H1 (cell line): ENCODE results near the gene FSIP1. TPM values are rescaled to one million over a fixed set of nuclear protein-coding genes. Genes with fewer than 3 reads are reported as not detected.
A peak's percentile ranks its signal among the peaks of the same experiment; 100 is the strongest.

Experiments
- CTCF ChIA-PET: fragments of 300-600 bp; sonication (Branson Sonifier 250); formaldehyde crosslinking; loops from one replicate; lab custom pipeline; 2021; ENCODE audit not compliant: partially characterized antibody; lab: Charles Lee
- POLR2A ChIA-PET: fragments of 300-600 bp; sonication (Branson Sonifier 250); formaldehyde crosslinking; loops from one replicate; lab custom pipeline; 2021; ENCODE audit warnings: inconsistent platforms; ENCODE audit not compliant: partially characterized antibody; lab: Charles Lee
- DNase-seq, 2 experiments: peaks; one replicate each; pipeline versions ENCODE4 v3.0.0 to v3.0.0-alpha.2; 2010 to 2022; ENCODE audit warnings: low spot score in 2 of 2, low read depth in 1 of 2, mixed read lengths in 1 of 2
- FAIRE-seq: peaks from 2 replicates; lab custom pipeline; 2011; peaks lifted over from hg19 to GRCh38; lab: Jason Lieb, UNC
- H2AFZ ChIP-seq: 2 replicates; pipeline ENCODE4 v1.8.1; 2012; ENCODE audit warnings: low read length, inconsistent platforms
- H2AK5ac ChIP-seq: 2 replicates; pipeline ENCODE4 v1.6.1; 2013; ENCODE audit warnings: low read depth, low read length
- H2BK120ac ChIP-seq: replicated peaks from 2 replicates; pipeline ENCODE3; 2013; ENCODE audit warnings: low read depth, low read length, inconsistent platforms
- H2BK12ac ChIP-seq: 2 replicates; pipeline ENCODE4 v1.6.1; 2013; ENCODE audit warnings: low read depth, low read length
- H2BK15ac ChIP-seq: 2 replicates; pipeline ENCODE4 v1.6.1; 2013; ENCODE audit warnings: low read length
- H2BK20ac ChIP-seq: 2 replicates; pipeline ENCODE4 v1.6.1; 2013; ENCODE audit warnings: low read length
- H2BK5ac ChIP-seq: 2 replicates; pipeline ENCODE4 v1.6.1; 2013; ENCODE audit warnings: low read depth, low read length
- H3K14ac ChIP-seq: 2 replicates; pipeline ENCODE4 v1.6.1; 2013; ENCODE audit warnings: inconsistent platforms; ENCODE audit not compliant: insufficient read length
- H3K18ac ChIP-seq: 2 replicates; pipeline ENCODE4 v1.6.1; 2013; ENCODE audit warnings: low read length; ENCODE audit errors: extremely low read depth
- H3K23ac ChIP-seq: 2 replicates; pipeline ENCODE4 v1.6.1; 2013; ENCODE audit warnings: inconsistent platforms; ENCODE audit not compliant: insufficient read length
- H3K23me2 ChIP-seq: 2 replicates; pipeline ENCODE4 v1.6.1; 2013; ENCODE audit warnings: low read depth, low read length
- H3K27ac ChIP-seq: 2 replicates; pipeline ENCODE4 v1.6.1; 2011; ENCODE audit warnings: low read depth, low read length, inconsistent platforms
- H3K27me3 ChIP-seq, 4 experiments: replicated peaks in 1 of 4; 1 replicate in 1 of 4; 2 replicates in 3 of 4; pipeline versions ENCODE4 v1.6.1 to v1.8.1; 2011 to 2013; ENCODE audit warnings: low read length in 3 of 4, mild to moderate bottlenecking in 3 of 4, inconsistent platforms in 2 of 4, mixed read lengths in 2 of 4, moderate library complexity in 1 of 4; ENCODE audit not compliant: control insufficient read depth in 3 of 4, insufficient read depth in 3 of 4; ENCODE audit errors: extremely low read depth in 1 of 4
- H3K36me3 ChIP-seq, 4 experiments: 2 replicates each; pipeline versions ENCODE4 v1.6.1 to v1.8.1; 2011 to 2013; ENCODE audit warnings: mild to moderate bottlenecking in 4 of 4, low read length in 3 of 4, moderate library complexity in 2 of 4, control low read depth in 1 of 4, inconsistent platforms in 1 of 4; ENCODE audit not compliant: insufficient read depth in 4 of 4, control insufficient read depth in 2 of 4
- H3K4ac ChIP-seq: replicated peaks from 2 replicates; pipeline ENCODE3; 2013; ENCODE audit warnings: low read length, low read depth, mixed read lengths, inconsistent platforms; ENCODE audit not compliant: insufficient read length
- H3K4me1 ChIP-seq, 4 experiments: replicated peaks in 1 of 4; 1 replicate in 1 of 4; 2 replicates in 3 of 4; pipeline versions ENCODE4 v1.6.1 to v1.8.1; 2011 to 2013; ENCODE audit warnings: low read length in 3 of 4, inconsistent platforms in 2 of 4, mixed read lengths in 1 of 4; ENCODE audit not compliant: insufficient read depth in 4 of 4, control insufficient read depth in 3 of 4
- H3K4me2 ChIP-seq, 2 experiments: 2 replicates each; pipeline versions ENCODE4 v1.6.1 to v1.8.1; 2011 to 2013; ENCODE audit warnings: low read depth in 2 of 2, low read length in 2 of 2, control low read depth in 1 of 2, inconsistent platforms in 1 of 2, mild to moderate bottlenecking in 1 of 2; ENCODE audit not compliant: insufficient read depth in 1 of 2
- H3K4me3 ChIP-seq, 4 experiments: fragments of 200-600, 300-600 bp in 1 of 4; sonication (generic), shearing (Covaris generic), sonication (Bioruptor Twin) in 1 of 4; 2 replicates each; pipeline versions ENCODE4 v1.5.1 to v1.8.1; 2011 to 2016; ENCODE audit warnings: low read length in 4 of 4, low read depth in 3 of 4, control low read depth in 2 of 4, inconsistent platforms in 2 of 4, mild to moderate bottlenecking in 2 of 4, mixed read lengths in 1 of 4, moderate library complexity in 1 of 4; ENCODE audit not compliant: insufficient read depth in 2 of 4; ENCODE audit errors: extremely low read depth in 1 of 4
- H3K56ac ChIP-seq: replicated peaks from 2 replicates; pipeline ENCODE3; 2013; ENCODE audit warnings: low read depth, mild to moderate bottlenecking, mixed read lengths, low read length, inconsistent platforms; ENCODE audit not compliant: insufficient read length
- H3K79me1 ChIP-seq: 2 replicates; pipeline ENCODE4 v1.6.1; 2013; ENCODE audit warnings: low read depth, low read length, control low read depth
- H3K79me2 ChIP-seq, 2 experiments: 2 replicates each; pipeline versions ENCODE4 v1.6.1 to v1.8.1; 2012 to 2013; ENCODE audit warnings: low read length in 2 of 2, mild to moderate bottlenecking in 2 of 2, inconsistent platforms in 1 of 2; ENCODE audit not compliant: insufficient read depth in 2 of 2, control insufficient read depth in 1 of 2
- H3K9ac ChIP-seq, 4 experiments: replicated peaks in 1 of 4; 1 replicate in 1 of 4; 2 replicates in 3 of 4; pipeline versions ENCODE4 v1.6.1 to v1.8.1; 2011 to 2013; ENCODE audit warnings: low read depth in 3 of 4, low read length in 3 of 4, control low read depth in 2 of 4, mild to moderate bottlenecking in 2 of 4, moderate library complexity in 2 of 4, inconsistent platforms in 1 of 4; ENCODE audit errors: extremely low read depth in 1 of 4
- H3K9me3 ChIP-seq, 2 experiments: 2 replicates each; pipeline versions ENCODE4 v1.6.1 to v1.8.1; 2012 to 2013; ENCODE audit warnings: mild to moderate bottlenecking in 2 of 2, moderate library complexity in 2 of 2, control low read depth in 1 of 2, inconsistent platforms in 1 of 2, low read depth in 1 of 2, low read length in 1 of 2, mixed read lengths in 1 of 2; ENCODE audit not compliant: insufficient read depth in 2 of 2
- H4K20me1 ChIP-seq, 2 experiments: replicated peaks in 1 of 2; 2 replicates each; pipeline versions ENCODE3 to v1.8.1; 2011 to 2013; ENCODE audit warnings: inconsistent platforms in 2 of 2, low read length in 2 of 2, mild to moderate bottlenecking in 1 of 2; ENCODE audit not compliant: insufficient read depth in 2 of 2, control insufficient read depth in 1 of 2
- H4K5ac ChIP-seq: 2 replicates; pipeline ENCODE4 v1.6.1; 2013; ENCODE audit warnings: low read length, low read depth, mixed read lengths, inconsistent platforms; ENCODE audit not compliant: insufficient read length
- H4K8ac ChIP-seq: 2 replicates; pipeline ENCODE4 v1.8.0; 2013; ENCODE audit warnings: mild to moderate bottlenecking, moderate library complexity, low read length, inconsistent platforms; ENCODE audit not compliant: insufficient read depth; ENCODE audit errors: extremely low read depth
- H4K91ac ChIP-seq: replicated peaks from 2 replicates; pipeline ENCODE3; 2013; ENCODE audit warnings: low read length, mixed read lengths, inconsistent platforms; ENCODE audit not compliant: insufficient read length
- CTBP2 ChIP-seq: IDR thresholded peaks from 2 replicates; pipeline ENCODE4 v1.7.0; 2011; ENCODE audit warnings: borderline replicate concordance, mild to moderate bottlenecking, moderate library complexity, mixed read lengths, low read length; ENCODE audit not compliant: insufficient read depth, insufficient read length
- PHF8 ChIP-seq: fragments of 200-600 bp; sonication (generic); conservative IDR thresholded peaks from 2 replicates; pipeline ENCODE4 v1.7.1; 2012; ENCODE audit warnings: low read depth, mild to moderate bottlenecking, inconsistent platforms, low read length, moderate library complexity
- POLR2A ChIP-seq, 2 experiments: IDR thresholded peaks; 1 replicate in 1 of 2; 2 replicates in 1 of 2; pipeline ENCODE4 v1.6.1; 2011; ENCODE audit warnings: low read depth in 2 of 2, low read length in 2 of 2, mild to moderate bottlenecking in 2 of 2; ENCODE audit errors: control extremely low read depth in 1 of 2
- POLR2AphosphoS5 ChIP-seq: IDR thresholded peaks from 2 replicates; pipeline ENCODE4 v1.6.1; 2011; ENCODE audit warnings: low read depth, low read length
- TBP ChIP-seq: IDR thresholded peaks from 2 replicates; pipeline ENCODE4 v1.6.1; 2011; ENCODE audit warnings: low read depth, low read length, improper control_type of control experiment
- TEAD4 ChIP-seq: IDR thresholded peaks from 2 replicates; pipeline ENCODE4 v1.6.1; 2012; ENCODE audit warnings: low read depth, low read length, inconsistent platforms, mixed read lengths
- WGBS, 2 experiments: shearing (Covaris generic) in 1 of 2; methylation state at CpG; one replicate each; pipeline versions ENCODE4 v1.1.6 to v1.1.7; 2013 to 2015; ENCODE audit warnings: low lambda C conversion rate in 2 of 2, mixed read lengths in 2 of 2, inconsistent platforms in 1 of 2, low coverage in 1 of 2, missing lambda C conversion rate in 1 of 2; ENCODE audit not compliant: insufficient replicate concordance in 2 of 2, insufficient coverage in 1 of 2, insufficient read length in 1 of 2; ENCODE audit errors: extremely low coverage in 1 of 2, missing lambda C conversion rate in 1 of 2; 5-methylcytosine and 5-hydroxymethylcytosine counted together
- polyA plus RNA-seq, 7 experiments: library from polyadenylated mRNA; depleted of rRNA in 3 of 7; stranded (reverse) in 5 of 7; unstranded in 2 of 7; fragments of >200 nt in 5 of 7; fragments of 200-250 nt in 2 of 7; gene quantifications; 1 replicate in 5 of 7; 2 replicates in 1 of 7; 4 replicates in 1 of 7; pipeline versions ENCODE4 v1.2.1 to v1.2.3, GENCODE V29; 2011 to 2013; ENCODE audit warnings: missing spikeins in 2 of 7, mixed read lengths in 2 of 7
- total RNA-seq: library from RNA; stranded (reverse); fragmentation: NEBNext Ultra II Directional; extraction: Animal tissue kit (Norgen Biotek cat#: 25700); gene quantifications from 2 replicates; pipeline ENCODE4 v1.2.1, GENCODE V29; 2021
- TF ChIP-seq, protein P1 (sequence below): IDR thresholded peaks from 2 replicates; pipeline ENCODE4 v1.6.1; 2012; ENCODE audit warnings: low read length, inconsistent platforms

Gene FSIP1
- total and polyA plus RNA-seq, 2 of the 8 experiments (the other 6 are each of a cell fraction or from before 2014, with no cell fraction given), result 0.18 to 1.3 TPM

DNA sequence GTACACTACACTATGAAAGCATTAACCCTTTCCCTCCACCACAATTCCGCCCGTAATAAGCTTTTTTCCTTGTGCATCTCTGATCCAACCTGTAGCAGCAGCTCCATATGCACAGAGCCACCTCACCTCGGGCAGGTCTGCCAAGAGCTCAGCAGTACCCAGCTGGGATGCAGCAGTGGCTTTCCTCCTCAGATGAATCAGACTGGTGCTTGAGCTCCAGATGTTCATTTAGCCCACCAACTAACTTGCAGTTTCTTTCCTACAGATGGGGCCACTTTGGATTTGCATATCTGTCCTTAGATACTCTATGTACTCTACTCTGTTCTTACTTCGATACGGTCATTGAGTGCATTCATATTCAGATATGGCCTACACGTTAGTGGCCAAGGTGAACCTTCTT lies 14.8 kb upstream of the FSIP1 start:
- no peak overlapping the region for H2AK5ac ChIP-seq
- no peak overlapping the region for H3K18ac ChIP-seq
- no peaks in the 10 kb centered on the region; the same call in 1 of the 2 replicates for H3K79me1 ChIP-seq
- H3K27ac ChIP-seq, result no peak overlapping the region
- H4K8ac ChIP-seq, result no peak overlapping the region
- no peak for TF ChIP-seq TBP
- no peak for TF ChIP-seq TEAD4
- peak; percentile 86 for TF ChIP-seq POLR2AphosphoS5
- TF ChIP-seq PHF8, result no peak
- TF ChIP-seq, protein P1, sequence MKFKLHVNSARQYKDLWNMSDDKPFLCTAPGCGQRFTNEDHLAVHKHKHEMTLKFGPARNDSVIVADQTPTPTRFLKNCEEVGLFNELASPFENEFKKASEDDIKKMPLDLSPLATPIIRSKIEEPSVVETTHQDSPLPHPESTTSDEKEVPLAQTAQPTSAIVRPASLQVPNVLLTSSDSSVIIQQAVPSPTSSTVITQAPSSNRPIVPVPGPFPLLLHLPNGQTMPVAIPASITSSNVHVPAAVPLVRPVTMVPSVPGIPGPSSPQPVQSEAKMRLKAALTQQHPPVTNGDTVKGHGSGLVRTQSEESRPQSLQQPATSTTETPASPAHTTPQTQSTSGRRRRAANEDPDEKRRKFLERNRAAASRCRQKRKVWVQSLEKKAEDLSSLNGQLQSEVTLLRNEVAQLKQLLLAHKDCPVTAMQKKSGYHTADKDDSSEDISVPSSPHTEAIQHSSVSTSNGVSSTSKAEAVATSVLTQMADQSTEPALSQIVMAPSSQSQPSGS, result 0 out of 2 replicates have a peak, but pooled peaks have one; percentile 13
- no peak for TF ChIP-seq CTBP2
- TF ChIP-seq POLR2A (IDR thresholded peaks at IDR 0.05; ENCODE audit: control extremely low read depth in 1 of 2, low read depth in 2 of 2, low read length in 2 of 2), result peak in 1 of 2 experiments; percentile 25; a peak in 2 of 3 replicates
- H3K27me3 ChIP-seq, result no peaks in the 10 kb centered on the region
- H2BK5ac ChIP-seq, result no peak overlapping the region
- peaks cover 4 to 28% (median 20%) of the 10 kb centered on the region in 4 experiments for H3K36me3 ChIP-seq
- H4K5ac ChIP-seq, result no peak overlapping the region
- no peak overlapping the region for H3K23ac ChIP-seq
- DNase-seq (no peak), FAIRE-seq (no peak)
- H2BK12ac ChIP-seq, result no peak overlapping the region
- H2AFZ ChIP-seq, result no peak overlapping the region
- no peak overlapping the region for H3K4me2 ChIP-seq
- H3K14ac ChIP-seq, result no peak overlapping the region
- H4K91ac ChIP-seq, result no peak overlapping the region
- H3K23me2 ChIP-seq, result no peaks in the 10 kb centered on the region
- CTCF ChIA-PET, result interaction anchor here (0.9 to 3.5 kb wide), 8 partner anchors 8 to 280 kb away, joined by 3 to 33 read pairs (median 3); no protein-coding TSS in a partner anchor
- H3K4me3 ChIP-seq, result no peak overlapping the region
- POLR2A ChIA-PET, result interaction anchor here (0.7 to 3.7 kb wide), 8 partner anchors 9 to 238 kb away, joined by 3 to 14 read pairs (median 4); partner anchors contain the start of genes EIF2AK4 and GPR176
- 0 out of 4 replicates have a peak, but pooled peaks cover 0 to 5% of the 10 kb centered on the region in 2 experiments for H3K79me2 ChIP-seq
- no peak overlapping the region for H2BK20ac ChIP-seq
- WGBS, 2 experiments, result 91% methylated on average over 6 of the region's 6 CpGs; no CpG with 5 or more reads in 1 of the 2 experiments
- H4K20me1 ChIP-seq, result peaks cover 3 to 4% of the 10 kb centered on the region in 2 experiments
- H2BK15ac ChIP-seq, result no peak overlapping the region
- no peak overlapping the region for H3K9ac ChIP-seq
- H2BK120ac ChIP-seq, result no peak overlapping the region
- H3K9me3 ChIP-seq, result no peaks in the 10 kb centered on the region
- no peak overlapping the region for H3K4ac ChIP-seq
- no peaks in the 10 kb centered on the region; a peak in 1 of 7 replicates for H3K4me1 ChIP-seq
- no peak overlapping the region for H3K56ac ChIP-seq
